Testis (tissue), 3 donors: ENCODE measurements around the gene RAPGEFL1. TPM values are rescaled to one million over a fixed set of nuclear protein-coding genes. Genes with fewer than 3 reads are reported as not detected.

Source experiments
- DNase-seq: peaks from one replicate; pipeline ENCODE4 v3.0.0-alpha.2; 2019
- H3K27ac ChIP-seq, 2 donors: fragments of 200-600 bp; sonication (generic); one replicate each; pipeline ENCODE4 v1.5.1; 2019
- H3K27me3 ChIP-seq: fragments of 200-600 bp; sonication (generic); one replicate; pipeline ENCODE4 v1.5.1; 2019
- H3K36me3 ChIP-seq: fragments of 200-600 bp; sonication (generic); one replicate; pipeline ENCODE4 v1.5.1; 2017; ENCODE audit warnings: low read depth; ENCODE audit errors: missing control alignments
- H3K4me1 ChIP-seq: fragments of 200-600 bp; sonication (generic); one replicate; pipeline ENCODE4 v1.5.1; 2019
- H3K4me3 ChIP-seq, 2 donors: fragments of 200-600 bp; sonication (generic); one replicate each; pipeline ENCODE4 v1.5.1; 2017 to 2019
- H3K9me3 ChIP-seq: fragments of 200-600 bp; sonication (generic); one replicate; pipeline ENCODE4 v1.5.1; 2017
- CTCF ChIP-seq, 3 experiments: fragments of 450-650 bp in 2 of 3; fragments of 200-600 bp in 1 of 3; sonication (generic) in 1 of 3; IDR thresholded peaks; one replicate each; pipeline ENCODE4 v1.5.1; 2016 to 2019; ENCODE audit warnings: antibody characterized with exemption in 3 of 3, mild to moderate bottlenecking in 2 of 3, moderate library complexity in 1 of 3
- POLR2A ChIP-seq: fragments of 450-650 bp; IDR thresholded peaks from one replicate; pipeline ENCODE4 v1.6.1; 2017; ENCODE audit warnings: antibody characterized with exemption, mild to moderate bottlenecking, moderate library complexity
- WGBS, 2 donors: methylation state at CpG; one replicate each; pipeline ENCODE4 v1.1.5; 2018; 5-methylcytosine and 5-hydroxymethylcytosine counted together
- intact Hi-C: fragments of 100-400 bp; cut with DNase I; formaldehyde crosslinking; loops from one replicate; pipeline ENCODE4 v1.15.1; 2023; ENCODE audit warnings: low total_unique reads
- polyA plus RNA-seq: library from polyadenylated mRNA; stranded (reverse); fragments of 350-450 nt; fragmentation: Illumina TruSeq; extraction: RNeasy Lipid Tissue Mini Kit (QIAGEN cat#74804); gene quantifications from one replicate; pipeline ENCODE4 v1.2.3, GENCODE V29; 2014; ENCODE audit warnings: low read depth, low replicate concordance; ENCODE audit not compliant: insufficient read depth
- total RNA-seq, 2 donors: library from RNA; depleted of rRNA; stranded (reverse); fragments of >200 nt; gene quantifications; one replicate each; pipeline ENCODE4 v1.2.3, GENCODE V29; 2016

Gene RAPGEFL1
- total and polyA plus RNA-seq, 3 donors from 2014 or later = 13.6 to 23.9 (median 22.3) TPM

GRCh38 chr17:40180694-40181093, 3.4 kb downstream of the RAPGEFL1 start:
- DNase-seq = no peak
- WGBS, 2 donors = 50 to 73% methylated on average over 4 to 5 of the region's 5 CpGs

GRCh38 chr17:40181205-40181604, 3.9 kb downstream of the RAPGEFL1 start:
- intact Hi-C loops = no loop called here
- DNase-seq = no peak
- Histone ChIP-seq H3K4me3 (no peak overlapping the region), H3K36me3 (no peaks in the 10 kb centered on the region), H3K27ac (no peak overlapping the region), H3K9me3 (no peaks in the 10 kb centered on the region), H3K4me1 (peaks cover 11% of the 10 kb centered on the region), H3K27me3 (no peaks in the 10 kb centered on the region)
- TF ChIP-seq CTCF (IDR thresholded peaks at IDR 0.05) = no peak
- no peak for TF ChIP-seq POLR2A
- 66 to 78% methylated on average over 6 to 8 of the region's 8 CpGs for WGBS, 2 donors

More at GRCh38 chr17:40180694-40181093, 3.4 kb downstream of the RAPGEFL1 start:
- H3K36me3 ChIP-seq = no peaks in the 10 kb centered on the region
- intact Hi-C loops = no loop called here
- no peaks in the 10 kb centered on the region for H3K9me3 ChIP-seq
- H3K4me3 ChIP-seq = no peak overlapping the region
- no peaks in the 10 kb centered on the region for H3K27me3 ChIP-seq
- peaks cover 11% of the 10 kb centered on the region for H3K4me1 ChIP-seq
- TF ChIP-seq CTCF (IDR thresholded peaks at IDR 0.05) (no peak), POLR2A (no peak)
- no peak overlapping the region for H3K27ac ChIP-seq

GRCh38 chr17:40182606-40183005, 5.3 kb downstream of the RAPGEFL1 start:
- Histone ChIP-seq H3K9me3 (no peaks in the 10 kb centered on the region), H3K27ac (no peak overlapping the region), H3K4me3 (no peak overlapping the region), H3K36me3 (no peaks in the 10 kb centered on the region), H3K4me1 (peaks cover 4% of the 10 kb centered on the region), H3K27me3 (no peaks in the 10 kb centered on the region)
- TF ChIP-seq POLR2A (no peak), CTCF (IDR thresholded peaks at IDR 0.05) (no peak)
- WGBS, 2 donors = 93 to 94% methylated on average over 6 of the region's 6 CpGs
- intact Hi-C loops = no loop called here
- DNase-seq = no peak

DNA sequence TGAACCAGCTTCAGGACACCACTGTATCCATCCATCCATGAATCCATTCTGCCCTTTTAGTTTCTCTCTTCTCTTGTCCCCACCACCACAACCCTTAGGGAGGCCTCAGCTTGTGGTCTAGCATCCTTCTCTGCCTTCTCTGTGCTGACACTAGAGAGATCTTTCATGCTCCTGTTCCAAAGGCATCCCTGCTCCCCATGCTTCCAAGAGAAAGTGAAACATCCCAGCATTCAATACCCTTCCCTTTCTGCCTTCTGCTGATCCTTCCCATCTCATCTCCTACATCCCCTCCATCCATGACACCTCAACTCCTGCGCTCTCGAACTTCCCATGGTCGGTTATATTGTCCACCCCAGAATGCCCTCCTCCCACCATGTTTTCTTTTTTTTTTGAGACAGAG, 10.0 kb downstream of the RAPGEFL1 start:
- peaks cover 20% of the 10 kb centered on the region for H3K4me1 ChIP-seq
- no peak overlapping the region for H3K27ac ChIP-seq
- H3K4me3 ChIP-seq = no peak overlapping the region
- no peaks in the 10 kb centered on the region for H3K36me3 ChIP-seq
- H3K27me3 ChIP-seq = no peaks in the 10 kb centered on the region
- intact Hi-C loops = no loop called here
- no peak for TF ChIP-seq POLR2A
- no peak for TF ChIP-seq CTCF (IDR thresholded peaks at IDR 0.05)
- 93 to 95% methylated on average over 3 of the region's 3 CpGs for WGBS, 2 donors
- no peak for DNase-seq
- H3K9me3 ChIP-seq = no peaks in the 10 kb centered on the region

DNA sequence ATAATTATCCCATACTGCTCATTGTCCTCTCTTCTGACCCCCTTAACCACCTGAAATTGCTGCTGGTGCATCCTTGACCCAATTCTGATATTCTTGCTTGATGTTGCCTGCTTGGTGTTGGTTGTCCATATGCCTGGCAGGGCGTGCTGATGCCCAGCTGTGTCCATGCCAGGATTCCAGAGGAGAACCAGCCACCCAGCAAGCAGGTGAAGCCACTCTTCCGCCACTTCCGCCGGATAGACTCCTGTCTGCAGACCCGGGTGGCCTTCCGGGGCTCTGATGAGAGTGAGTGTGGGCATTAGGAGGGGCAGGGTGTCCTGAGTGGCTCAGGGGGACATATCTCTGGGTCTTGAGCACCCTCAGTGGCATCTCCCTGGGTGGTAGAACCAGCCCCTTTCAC, 11.4 kb downstream of the RAPGEFL1 start:
- no peaks in the 10 kb centered on the region for H3K27me3 ChIP-seq
- TF ChIP-seq POLR2A (no peak), CTCF (IDR thresholded peaks at IDR 0.05) (no peak)
- H3K27ac ChIP-seq = no peak overlapping the region
- 90 to 100% methylated on average over 1 to 6 of the region's 6 CpGs for WGBS, 2 donors
- H3K4me3 ChIP-seq = no peak overlapping the region
- intact Hi-C loops = no loop called here
- no peak for DNase-seq
- peaks cover 20% of the 10 kb centered on the region for H3K4me1 ChIP-seq
- H3K9me3 ChIP-seq = no peaks in the 10 kb centered on the region
- no peaks in the 10 kb centered on the region for H3K36me3 ChIP-seq
